HG02610 (cell line): ENCODE data around the gene SEPTIN10.
A peak's percentile ranks its signal among the peaks of the same experiment; 100 is the strongest.
"Not testable (repeated sequence)": the region's sequence is repeated elsewhere in the genome, so short reads cannot be mapped to it uniquely, and the experiment has no call there.

Experiments
- ATAC-seq: cut with Tn5 transposase; IDR thresholded peaks from one replicate; pipeline ENCODE4 v1.9.1; 2021; ENCODE audit warnings: mild to moderate bottlenecking, moderate library complexity; ENCODE audit not compliant: unreplicated experiment

The SEPTIN10 gene

DNA sequence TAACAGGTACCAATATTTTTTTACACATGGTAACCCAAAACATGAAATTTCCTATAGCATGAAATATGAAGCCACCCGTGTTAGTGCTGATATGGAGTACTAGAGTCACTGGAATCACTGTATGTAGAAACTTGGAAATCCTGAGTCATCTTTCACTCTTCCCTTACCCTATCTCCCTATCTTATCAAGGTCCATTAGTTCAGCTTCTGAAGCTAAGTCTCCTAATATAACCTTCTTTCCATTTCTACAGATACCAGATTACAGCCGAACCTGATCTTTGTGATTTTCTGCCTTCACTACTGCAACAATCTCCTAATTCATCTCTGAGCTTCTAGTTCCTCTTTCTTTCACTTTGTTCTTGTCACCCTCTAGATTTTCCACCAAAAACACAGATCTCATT lies 59.0 kb downstream of the SEPTIN10 start:
- ATAC-seq: no peak

- ATAC-seq: no peak
Observed at GRCh38 chr2:109549016-109549590, 64.7 kb downstream of the SEPTIN10 start.

- no peak for ATAC-seq
Observed at GRCh38 chr2:109547280-109547679, 66.5 kb downstream of the SEPTIN10 start.

GRCh38 chr2:109545828-109546713 lies 67.7 kb downstream of the SEPTIN10 start:
- ATAC-seq: peak; percentile 80

GRCh38 chr2:109542384-109542783 lies 71.4 kb downstream of the SEPTIN10 start:
- ATAC-seq: no peak

DNA sequence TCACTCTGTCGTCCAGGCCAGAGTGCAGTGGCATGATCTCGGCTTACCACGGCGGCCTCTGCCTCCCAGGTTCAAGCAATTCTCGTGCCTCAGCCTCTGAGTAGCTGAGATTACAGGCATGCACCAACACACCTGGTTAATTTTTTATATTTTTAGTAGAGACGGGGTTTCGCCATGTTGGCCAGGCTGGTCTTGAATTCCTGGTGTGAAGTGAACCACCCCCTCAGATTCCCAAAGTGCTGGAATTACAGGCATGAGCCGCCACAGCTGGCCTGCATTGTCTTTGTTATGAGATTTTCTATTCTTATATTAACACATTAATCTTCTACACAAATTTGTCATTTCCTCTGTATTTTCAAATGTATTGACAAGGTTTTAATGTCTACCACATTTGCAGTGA lies 75.2 kb downstream of the SEPTIN10 start:
- no peak for ATAC-seq

- no peak for ATAC-seq
Observed at GRCh38 chr2:109537565-109538222, 76.1 kb downstream of the SEPTIN10 start.

GRCh38 chr2:109536556-109536955 lies 77.2 kb downstream of the SEPTIN10 start:
- not testable (repeated sequence) for ATAC-seq

- ATAC-seq: no peak
Observed at GRCh38 chr2:109535217-109535946, 78.4 kb downstream of the SEPTIN10 start.

- no peak for ATAC-seq
Observed at GRCh38 chr2:109533823-109534222, 79.9 kb downstream of the SEPTIN10 start.

- ATAC-seq: no peak
Observed at GRCh38 chr2:109532728-109533076, 81.1 kb downstream of the SEPTIN10 start.

- ATAC-seq: no peak
Observed at GRCh38 chr2:109531896-109532727, 81.7 kb downstream of the SEPTIN10 start.

GRCh38 chr2:109531221-109531620 lies 82.5 kb downstream of the SEPTIN10 start:
- no peak for ATAC-seq

DNA sequence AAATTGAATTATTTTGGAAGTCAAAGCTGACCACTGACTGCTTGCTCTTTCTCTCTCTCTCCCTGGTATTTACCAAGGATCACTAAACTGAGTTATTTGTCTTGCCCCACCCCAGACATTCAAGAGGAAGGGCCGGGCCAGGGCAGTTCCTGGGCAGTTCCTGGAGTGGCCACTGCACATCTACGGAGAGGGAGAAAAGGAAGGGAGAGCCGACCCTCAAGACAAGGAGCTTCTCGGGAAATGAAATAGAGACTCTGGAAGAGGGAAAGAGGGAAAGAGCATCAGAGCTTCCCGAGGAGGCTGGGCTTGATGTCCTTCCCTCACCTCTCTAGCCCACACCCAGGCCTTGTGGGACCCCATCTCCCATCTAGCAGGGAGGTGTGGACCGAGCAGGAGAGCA lies 83.1 kb downstream of the SEPTIN10 start:
- no peak for ATAC-seq

DNA sequence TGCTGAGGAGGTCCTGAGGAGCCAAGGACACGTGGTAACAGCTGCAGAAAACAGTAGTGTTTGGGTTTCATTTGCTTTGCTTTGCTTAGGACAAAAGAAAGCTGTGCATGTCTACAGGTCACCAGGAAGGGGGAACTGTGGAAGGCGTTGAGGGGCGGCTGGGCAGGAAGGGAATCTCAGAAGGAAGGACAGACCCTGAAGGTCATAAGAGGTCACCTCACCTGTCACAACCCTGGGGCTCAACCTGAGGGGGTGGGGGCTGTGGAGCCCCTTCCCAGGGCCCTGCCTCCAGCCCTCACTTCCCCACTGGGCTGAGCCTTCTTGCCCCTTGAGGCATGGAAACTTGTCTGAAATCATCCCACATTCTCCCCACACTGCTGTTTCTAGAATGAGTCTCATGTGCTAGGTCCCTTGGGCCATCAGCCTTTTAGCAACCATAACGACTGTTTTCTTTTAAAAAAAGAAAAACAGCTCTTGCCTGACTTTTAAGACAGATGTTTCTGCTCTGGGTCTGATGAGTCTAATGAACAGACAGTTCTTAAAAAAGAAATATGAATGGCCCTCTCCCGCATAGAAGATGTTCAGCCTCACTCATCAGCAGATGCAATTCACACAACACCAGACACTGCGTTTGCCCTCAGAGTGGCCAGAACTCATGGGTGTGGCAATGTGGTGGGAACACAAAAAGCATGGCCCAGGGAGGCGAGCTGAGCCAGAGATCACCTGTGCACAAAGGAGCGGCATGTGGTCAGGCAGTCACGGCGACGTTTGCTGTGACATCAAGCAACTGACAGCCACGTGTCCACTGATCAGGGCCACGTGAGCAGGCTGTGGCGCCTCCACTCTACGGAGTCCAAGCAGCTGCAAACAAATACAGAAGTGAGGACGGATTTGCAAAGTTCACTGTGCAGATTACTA lies 84.0 kb downstream of the SEPTIN10 start:
- ATAC-seq: no peak

GRCh38 chr2:109528811-109529501 lies 84.8 kb downstream of the SEPTIN10 start:
- no peak for ATAC-seq

- ATAC-seq: no peak
Observed at GRCh38 chr2:109527846-109528705, 85.7 kb downstream of the SEPTIN10 start.

DNA sequence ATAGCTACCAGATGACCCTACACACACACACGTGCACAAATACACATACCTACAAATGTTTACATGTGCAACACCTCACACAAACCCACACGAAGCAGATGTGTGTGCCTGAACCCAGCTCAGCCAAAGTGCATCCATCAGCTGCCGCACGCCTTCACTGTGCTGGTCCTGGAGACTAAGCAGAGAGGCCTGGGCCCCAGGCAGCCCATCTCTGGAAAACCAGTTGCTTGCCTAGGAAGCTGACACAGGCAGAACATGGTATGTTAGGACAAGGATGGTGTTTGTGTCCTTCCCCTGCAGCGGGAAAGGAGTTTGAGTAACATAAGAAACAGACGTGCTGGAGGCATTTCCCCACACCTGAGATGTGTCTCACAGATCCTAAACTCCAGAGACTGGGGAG lies 86.7 kb downstream of the SEPTIN10 start:
- ATAC-seq: no peak
